GM10248 (cell line): ENCODE results near the gene TYROBP.

Source experiments
- CTCF ChIA-PET: fragments of 300-600 bp; sonication (Branson Sonifier 250); formaldehyde crosslinking; extraction: SDS; loops from one replicate; lab custom pipeline; 2021; ENCODE audit warnings: antibody characterized with exemption; lab: Yijun Ruan, JAX
- POLR2A ChIA-PET: fragments of 350-650 bp; sonication (Branson Sonifier 250); formaldehyde crosslinking; extraction: SDS; loops from one replicate; lab custom pipeline; 2020; ENCODE audit warnings: antibody characterized with exemption; lab: Yijun Ruan, JAX
- DNase-seq: peaks from one replicate; pipeline ENCODE4 v3.0.0; 2012; ENCODE audit errors: extremely low spot score
- CTCF ChIP-seq: IDR thresholded peaks from 2 replicates; pipeline ENCODE4 v1.5.1; 2012; ENCODE audit warnings: mild to moderate bottlenecking, low read depth; ENCODE audit errors: extremely low read depth, missing control alignments, control extremely low read depth

TYROBP gene

GRCh38 chr19:35931874-35932202, 23.7 kb upstream of the TYROBP start:
- ChIA-PET POLR2A (interaction anchor here (0.9 to 1.0 kb wide), 2 partner anchors 29 to 46 kb away, joined by 3 to 5 read pairs; no protein-coding TSS in a partner anchor), CTCF (interaction anchor here (0.7 to 4.9 kb wide), 15 partner anchors 12 to 383 kb away, joined by 3 to 82 read pairs (median 5); partner anchors contain the start of genes NFKBID, PSENEN and U2AF1L4)
- TF ChIP-seq CTCF = no peak
- no peak for DNase-seq

- ChIA-PET CTCF (interaction anchor here (0.6 to 4.9 kb wide), 39 partner anchors 9 to 383 kb away, joined by 3 to 82 read pairs (median 4); partner anchors contain the start of genes APLP1, IGFLR1, KIRREL2 and LIN37), POLR2A (interaction anchor here (0.8 to 1.0 kb wide), 3 partner anchors 28 to 49 kb away, joined by 3 to 5 read pairs (median 5); no protein-coding TSS in a partner anchor)
- peak; percentile 100 for TF ChIP-seq CTCF
- DNase-seq = peak; percentile 99
Observed at GRCh38 chr19:35931161-35931873, 23.2 kb upstream of the TYROBP start.

- CTCF ChIA-PET = interaction anchor here (1.1 to 4.9 kb wide), 4 partner anchors 17 to 237 kb away, joined by 3 to 82 read pairs (median 4); no protein-coding TSS in a partner anchor
- POLR2A ChIA-PET = no interaction called here
- DNase-seq = no peak
- no peak for TF ChIP-seq CTCF
Observed at GRCh38 chr19:35929876-35930275, 21.8 kb upstream of the TYROBP start.

- ChIA-PET CTCF (interaction anchor here (2.0 kb wide), 1 partner anchor 18 kb away, joined by 5 read pairs; no protein-coding TSS in a partner anchor), POLR2A (no interaction called here)
- DNase-seq = no peak
- TF ChIP-seq CTCF = no peak
Observed at GRCh38 chr19:35928507-35928906, 20.4 kb upstream of the TYROBP start.

GRCh38 chr19:35925501-35925900, 17.4 kb upstream of the TYROBP start:
- DNase-seq = no peak
- POLR2A ChIA-PET = no interaction called here
- no peak for TF ChIP-seq CTCF
- CTCF ChIA-PET = interaction anchor here (0.9 to 2.2 kb wide), 6 partner anchors 10 to 248 kb away, joined by 3 to 7 read pairs (median 4); no protein-coding TSS in a partner anchor

- TF ChIP-seq CTCF = no peak
- CTCF ChIA-PET = interaction anchor here (1.3 to 1.6 kb wide), 2 partner anchors 10 to 39 kb away, joined by 3 to 6 read pairs; no protein-coding TSS in a partner anchor
- DNase-seq = no peak
- POLR2A ChIA-PET = no interaction called here
Observed at GRCh38 chr19:35921012-35921411, 12.9 kb upstream of the TYROBP start.
